Measurements from ENCODE around the gene SLC2A8.
A peak's percentile ranks its signal among the peaks of the same experiment; 100 is the strongest.

SLC2A8 gene, protein sequence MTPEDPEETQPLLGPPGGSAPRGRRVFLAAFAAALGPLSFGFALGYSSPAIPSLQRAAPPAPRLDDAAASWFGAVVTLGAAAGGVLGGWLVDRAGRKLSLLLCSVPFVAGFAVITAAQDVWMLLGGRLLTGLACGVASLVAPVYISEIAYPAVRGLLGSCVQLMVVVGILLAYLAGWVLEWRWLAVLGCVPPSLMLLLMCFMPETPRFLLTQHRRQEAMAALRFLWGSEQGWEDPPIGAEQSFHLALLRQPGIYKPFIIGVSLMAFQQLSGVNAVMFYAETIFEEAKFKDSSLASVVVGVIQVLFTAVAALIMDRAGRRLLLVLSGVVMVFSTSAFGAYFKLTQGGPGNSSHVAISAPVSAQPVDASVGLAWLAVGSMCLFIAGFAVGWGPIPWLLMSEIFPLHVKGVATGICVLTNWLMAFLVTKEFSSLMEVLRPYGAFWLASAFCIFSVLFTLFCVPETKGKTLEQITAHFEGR
- total RNA-seq, result 6.6 to 44.3 (median 24.9) reads per million in 17 experiments

DNA sequence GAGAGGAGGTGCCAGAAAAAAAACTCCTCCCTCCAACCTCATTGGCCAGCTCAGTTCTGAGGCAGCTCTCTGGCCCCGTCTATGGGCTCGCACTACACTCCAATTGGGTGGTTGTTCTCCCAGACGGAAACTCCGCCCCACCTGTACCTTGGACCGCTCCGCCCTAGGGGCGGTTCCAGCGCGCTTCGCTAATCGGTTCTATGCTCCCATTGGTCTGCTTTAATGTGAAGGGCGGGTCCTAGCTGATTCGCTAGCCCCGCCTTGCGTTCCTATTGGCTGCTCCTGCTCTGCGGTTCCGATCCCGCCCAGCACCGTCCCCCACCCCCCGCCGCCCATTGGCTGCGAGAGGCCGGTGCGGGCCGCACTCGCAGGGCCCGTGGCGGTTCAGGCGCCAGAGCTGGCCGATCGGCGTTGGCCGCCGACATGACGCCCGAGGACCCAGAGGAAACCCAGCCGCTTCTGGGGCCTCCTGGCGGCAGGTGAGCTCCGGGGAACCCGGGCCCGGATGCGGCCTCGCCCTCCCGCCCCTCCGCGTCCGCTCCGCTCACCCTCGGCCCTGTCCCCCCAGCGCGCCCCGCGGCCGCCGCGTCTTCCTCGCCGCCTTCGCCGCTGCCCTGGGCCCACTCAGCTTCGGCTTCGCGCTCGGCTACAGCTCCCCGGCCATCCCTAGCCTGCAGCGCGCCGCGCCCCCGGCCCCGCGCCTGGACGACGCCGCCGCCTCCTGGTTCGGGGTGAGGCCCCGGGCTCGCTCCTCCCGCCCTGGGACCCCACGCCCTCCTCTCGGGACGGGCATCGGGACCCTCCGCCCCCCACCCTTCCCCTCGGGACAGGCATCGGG lies at the start of gene SLC2A8:
TSS of gene SLC2A8 (plus strand) at position 362 of the 838 bp plus-strand sequence. CDS start at position 424, 62 bp downstream.
- peak; percentile 99 to 100 (median 100) for DNase-seq

DNA sequence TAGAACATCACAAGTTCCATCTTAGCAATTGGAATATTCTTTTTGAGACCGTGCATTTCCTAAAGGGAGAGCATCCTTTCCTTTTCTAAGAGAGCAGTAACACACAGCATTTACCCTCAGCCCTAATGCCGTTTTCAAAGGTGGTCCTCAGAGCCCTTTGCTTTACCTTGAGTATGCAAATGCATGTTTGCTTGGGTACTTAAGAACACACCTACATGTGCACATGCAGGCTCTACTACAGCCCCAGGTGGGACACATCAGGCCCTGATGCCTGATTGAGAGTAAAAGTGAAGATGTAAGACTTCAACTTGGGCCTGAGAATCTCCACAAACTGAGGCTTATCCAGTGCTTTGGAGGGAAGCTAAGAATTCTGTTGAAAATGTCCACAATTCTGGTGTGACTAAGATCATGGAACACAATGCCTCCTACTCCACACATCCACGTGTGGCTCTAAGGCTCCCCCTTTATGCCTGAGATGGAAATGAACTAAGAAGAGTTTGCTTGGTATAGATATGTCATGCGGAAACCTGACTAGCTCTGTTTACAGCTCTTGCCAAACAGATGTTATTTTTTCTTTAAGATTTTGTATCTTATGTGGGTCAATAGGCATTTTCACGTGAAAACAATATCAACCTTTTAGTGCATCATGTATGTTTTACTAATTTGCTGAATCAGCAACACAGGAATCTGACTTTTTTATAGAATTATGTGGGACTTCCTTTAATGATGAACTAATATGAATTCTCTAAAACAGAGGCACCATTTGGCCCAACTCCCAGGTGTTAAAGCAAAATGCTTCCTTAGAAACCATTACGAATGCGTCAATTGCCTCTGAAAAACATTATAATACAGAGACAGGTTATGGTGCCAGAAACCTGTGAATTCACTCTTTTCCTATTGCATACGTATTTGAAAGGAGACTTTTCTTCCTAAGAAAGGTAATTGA lies 48.9 kb upstream of the SLC2A8 start:
- peak; percentile 29 to 56 (median 42) for DNase-seq

DNA sequence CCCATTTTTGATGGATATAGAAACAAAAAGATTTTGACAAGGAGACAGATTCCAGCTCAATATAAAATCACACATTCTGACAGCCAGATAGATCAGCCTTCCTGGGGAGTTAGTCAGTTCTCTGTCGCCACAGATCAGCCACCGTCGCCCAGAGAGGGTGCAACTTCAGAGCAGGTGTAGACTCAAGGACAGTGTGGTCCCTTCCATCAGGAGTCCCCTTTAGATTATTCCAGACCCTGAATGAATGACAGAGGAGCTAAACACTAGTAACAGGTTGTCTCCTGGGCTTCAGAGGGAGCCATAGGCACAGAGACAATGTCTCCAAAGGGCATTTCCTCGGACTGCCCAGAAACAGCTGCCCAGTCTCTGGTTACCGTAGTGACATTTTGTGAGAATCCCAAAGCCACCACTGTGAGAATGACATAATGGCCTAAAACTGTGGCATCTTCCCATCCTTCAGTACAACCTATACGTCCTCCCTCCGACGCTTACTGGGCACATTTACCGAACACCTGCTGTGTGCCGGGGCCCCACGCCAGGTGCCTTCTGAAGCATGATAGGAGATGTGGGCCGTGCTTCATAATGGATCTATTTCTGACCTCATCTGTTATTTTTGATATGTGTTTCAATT lies 47.4 kb upstream of the SLC2A8 start:
- DNase-seq, result no peak

DNA sequence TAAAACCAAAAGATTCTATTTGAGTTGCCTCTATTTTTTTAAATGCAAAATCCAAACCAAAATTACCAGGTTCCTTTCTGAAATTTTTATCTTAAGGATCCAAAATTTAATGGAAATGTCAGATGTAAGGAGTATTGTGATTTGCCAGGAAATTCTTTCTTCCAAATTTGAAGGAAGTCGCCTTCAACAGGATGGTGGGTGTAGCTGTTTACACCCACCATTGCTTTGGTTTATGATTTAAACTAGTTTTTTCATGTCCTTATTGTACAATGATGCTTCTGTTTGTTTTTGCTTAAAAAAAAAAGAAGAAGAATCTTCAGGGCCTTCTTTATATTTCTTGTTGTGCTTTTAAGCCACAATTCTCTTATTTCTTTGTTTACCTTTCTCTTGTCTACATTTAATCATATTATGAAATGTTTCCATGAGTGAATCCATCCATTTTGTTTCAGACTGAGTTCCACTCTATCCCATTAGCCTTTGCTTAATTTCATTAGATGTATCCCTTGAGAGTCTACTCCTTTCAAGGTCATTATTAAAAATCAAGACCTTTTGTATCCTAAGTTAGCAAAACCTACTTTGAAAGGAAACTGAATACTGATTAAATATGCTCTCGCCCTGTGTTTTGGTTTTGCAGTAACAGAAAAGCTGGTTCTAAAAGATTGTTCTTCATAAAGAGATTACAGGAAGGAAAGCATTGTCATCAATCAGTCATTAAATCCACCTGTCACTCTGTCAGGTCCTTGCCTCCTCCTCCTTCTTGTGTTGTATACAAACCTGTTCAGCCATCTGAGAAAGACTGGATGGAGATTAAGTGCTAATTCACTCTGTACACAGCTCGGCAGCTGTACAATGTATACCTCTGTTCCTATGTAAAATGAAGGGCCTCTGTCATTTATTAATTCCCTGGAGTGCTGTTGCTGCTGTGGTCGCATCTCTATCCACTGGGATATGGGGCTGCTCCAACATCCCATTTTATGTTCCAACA lies 45.5 kb upstream of the SLC2A8 start:
- DNase-seq, result no peak

DNA sequence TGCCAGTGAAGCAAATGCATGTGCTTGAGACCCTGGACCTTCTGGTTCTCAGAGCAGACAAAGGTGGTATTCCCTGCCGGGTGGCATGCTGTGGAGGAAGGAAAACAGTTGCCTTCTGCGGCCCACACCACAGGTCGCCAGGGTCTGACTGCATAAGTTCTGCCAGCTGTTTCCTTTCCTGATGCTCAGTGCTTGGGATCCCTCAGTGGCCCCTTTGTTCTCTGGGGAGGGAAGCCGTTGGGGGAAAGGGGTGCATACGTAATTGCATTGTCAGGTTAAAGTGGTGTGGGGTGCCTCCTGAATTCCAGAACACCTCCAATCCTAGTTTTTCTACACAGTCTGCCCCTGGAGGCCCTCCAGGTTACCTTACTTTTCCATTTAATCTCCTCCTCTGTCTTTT lies 43.1 kb upstream of the SLC2A8 start:
- no peak for DNase-seq

DNA sequence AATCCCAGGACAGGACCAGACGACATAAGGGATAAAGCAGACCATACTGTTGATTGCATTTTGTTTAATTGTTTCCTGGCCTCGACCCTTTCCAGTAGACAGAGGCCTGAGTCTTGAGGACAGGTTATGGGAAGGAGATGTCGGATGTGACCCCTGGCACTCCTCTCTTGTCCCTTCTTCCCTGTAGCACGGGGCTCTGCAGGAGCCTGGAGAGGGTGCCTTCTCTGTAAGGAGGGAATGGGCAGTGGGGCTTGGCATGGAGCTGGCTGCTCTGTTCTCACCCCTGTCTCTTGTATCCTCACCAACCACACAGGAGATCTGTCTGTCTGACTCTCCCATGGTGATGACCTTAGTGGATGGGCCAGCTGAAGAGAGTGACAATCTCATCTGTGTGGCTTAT lies 40.1 kb upstream of the SLC2A8 start:
- DNase-seq, result no peak

DNA sequence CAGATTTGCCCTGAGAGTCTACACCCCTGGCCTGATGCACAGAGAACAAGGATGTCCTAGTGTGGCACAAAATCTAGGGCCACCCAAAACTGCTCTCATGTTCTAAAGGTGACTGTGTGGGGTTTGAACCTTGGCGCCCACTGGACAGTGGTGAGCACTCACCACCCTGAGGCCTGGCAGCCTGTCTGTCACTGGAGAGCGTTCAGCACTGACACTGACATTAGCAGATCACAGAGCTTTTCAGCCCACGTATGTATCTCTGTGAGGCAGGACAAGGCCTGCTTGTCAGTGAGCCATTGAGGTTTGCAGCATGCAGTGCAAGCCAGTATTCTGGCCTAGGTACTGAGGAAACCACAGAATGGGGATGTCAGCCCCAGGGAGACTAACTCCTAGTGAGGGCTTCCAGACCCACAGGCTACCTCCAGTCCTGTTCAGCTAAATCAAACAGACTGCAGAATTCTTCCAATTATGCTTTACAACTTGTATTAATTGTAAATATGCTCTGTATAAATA lies 38.9 kb upstream of the SLC2A8 start:
- no peak for DNase-seq

DNA sequence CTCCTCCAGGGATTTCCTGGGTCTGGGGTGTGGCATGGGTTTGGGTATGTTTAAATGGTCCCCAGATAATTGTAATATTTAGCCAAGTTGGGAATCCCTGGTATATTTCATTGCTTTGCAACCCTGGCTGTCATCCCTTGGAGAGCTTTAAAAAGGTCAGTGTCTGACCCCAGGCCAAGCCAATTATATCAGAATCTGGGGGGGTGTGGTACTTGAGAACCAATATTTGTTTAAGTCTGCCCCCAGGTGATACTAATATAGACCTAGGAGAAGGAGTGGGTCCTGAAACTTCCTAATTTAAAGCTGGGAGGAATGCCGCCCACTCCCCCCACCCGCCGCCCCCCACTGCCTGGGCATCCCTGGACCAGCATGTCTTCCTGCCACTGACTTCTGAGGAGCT lies 38.2 kb upstream of the SLC2A8 start:
- DNase-seq, result no peak

DNA sequence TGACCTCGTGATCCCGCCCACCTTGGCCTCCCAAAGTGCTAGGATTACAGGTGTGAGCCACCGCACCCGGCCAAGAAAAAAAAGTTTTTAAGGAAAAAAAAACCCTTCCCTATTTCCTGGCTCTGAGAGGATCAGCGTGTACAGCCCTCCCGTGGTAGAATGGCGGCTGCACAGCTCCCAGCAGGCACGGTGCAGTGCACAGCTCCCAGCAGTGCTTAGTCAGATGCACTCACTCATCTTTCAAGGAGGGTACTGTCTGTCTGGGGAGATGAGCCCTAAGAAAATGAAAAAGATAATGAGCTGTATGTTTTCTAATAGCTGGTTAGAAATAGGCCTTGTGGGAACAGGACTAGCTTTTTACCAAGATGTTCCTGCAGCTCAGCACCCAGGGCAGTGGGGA lies 36.7 kb upstream of the SLC2A8 start:
- no peak for DNase-seq

DNA sequence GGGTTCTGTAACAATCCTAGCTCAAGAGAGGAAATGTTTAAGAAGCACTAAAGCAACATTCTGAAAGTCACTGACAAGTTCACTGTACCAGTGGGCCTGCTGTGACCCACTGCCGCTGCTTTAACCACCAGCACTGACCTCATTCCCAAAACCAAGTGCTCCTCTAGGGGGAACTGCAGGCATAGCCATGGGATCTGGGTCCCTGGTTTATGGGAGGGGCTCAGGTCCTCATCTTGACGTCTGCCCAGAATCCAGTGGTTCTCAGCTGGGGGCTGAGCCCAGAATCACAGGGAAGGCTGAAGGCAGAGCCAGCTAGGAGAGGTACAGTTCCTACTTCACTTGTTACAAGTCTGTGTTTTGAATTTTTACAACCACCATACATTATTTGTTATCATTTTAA lies 36.1 kb upstream of the SLC2A8 start:
- peak; percentile 23 to 44 (median 37) for DNase-seq

DNA sequence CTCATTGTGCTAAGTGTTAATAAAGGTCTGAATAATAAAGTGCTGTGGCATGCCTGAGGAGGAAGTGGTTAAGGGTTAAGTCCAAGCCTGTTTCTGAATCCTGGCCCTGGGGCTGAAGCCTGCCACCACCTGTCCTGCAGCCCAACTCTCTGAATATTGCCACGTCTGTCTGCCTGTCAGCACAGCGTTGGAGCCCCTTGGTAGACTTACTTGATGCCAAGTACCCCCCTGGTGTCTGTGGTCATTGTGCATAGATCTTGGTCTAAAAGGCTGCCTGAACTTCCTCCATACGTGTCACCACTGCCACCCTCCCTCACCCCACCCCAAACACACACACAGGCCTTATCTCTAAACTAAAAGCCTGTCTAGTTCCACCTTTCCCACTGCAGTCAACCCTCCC lies 35.4 kb upstream of the SLC2A8 start:
- peak in 2 of 4 experiments; percentile 26 to 27 for DNase-seq

DNA sequence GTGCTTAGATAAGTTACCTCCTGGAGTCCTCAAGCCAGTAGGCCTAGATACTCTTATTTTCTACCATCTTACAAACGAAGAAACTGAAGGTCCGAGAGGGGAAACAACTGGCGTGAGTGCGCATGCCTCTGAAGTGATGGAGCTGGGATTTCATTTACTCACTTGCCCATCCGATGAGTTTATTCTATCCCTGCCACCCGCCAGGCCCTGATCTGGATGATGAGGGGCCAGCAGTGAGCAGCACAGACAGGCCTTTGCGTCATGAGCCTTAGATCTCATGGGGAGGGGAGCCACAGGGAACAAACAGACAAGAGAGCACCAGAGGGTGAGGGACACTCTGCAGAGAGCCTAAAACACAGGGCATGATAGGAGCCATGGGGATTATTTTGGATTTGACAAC lies 34.1 kb upstream of the SLC2A8 start:
- DNase-seq, result no peak

DNA sequence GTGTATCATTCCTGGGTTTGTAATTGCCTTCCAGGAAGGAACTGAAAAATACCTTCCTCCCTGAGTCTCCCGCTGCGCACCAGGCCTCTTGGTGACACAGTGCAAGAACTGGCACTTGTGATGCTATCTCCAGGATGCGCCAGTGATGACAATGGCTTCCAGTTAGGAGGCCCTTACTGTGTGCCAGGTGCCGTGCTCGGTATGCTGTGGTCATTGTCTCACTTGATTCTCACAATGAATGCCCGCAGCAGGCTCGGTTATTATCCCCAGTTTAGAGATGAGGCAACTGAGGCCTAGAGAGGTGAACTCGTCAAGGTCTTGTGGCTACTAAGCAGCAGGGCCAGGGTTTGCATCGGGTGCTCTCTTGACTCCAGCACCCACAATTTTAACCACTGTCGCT lies 31.5 kb upstream of the SLC2A8 start:
- no peak for DNase-seq

DNA sequence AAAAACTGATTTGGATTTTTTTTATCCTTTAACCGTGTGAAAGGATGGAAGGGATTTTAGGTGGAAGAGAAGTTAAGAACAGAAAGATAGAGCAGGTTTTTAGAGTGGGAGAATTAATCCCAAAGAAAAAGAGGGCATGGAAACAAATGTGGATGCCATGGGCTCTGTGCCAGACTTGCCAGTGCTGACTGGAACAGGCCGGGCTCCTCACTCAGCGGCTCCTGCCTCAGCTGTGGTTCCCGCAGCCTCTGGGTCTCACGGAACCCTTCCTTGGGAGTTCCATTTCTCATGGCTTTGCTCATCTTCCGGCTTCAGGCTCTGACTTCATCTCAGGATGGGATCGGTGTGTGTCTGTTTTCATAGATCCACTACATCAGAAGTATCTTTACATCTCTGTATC lies 30.4 kb upstream of the SLC2A8 start:
- DNase-seq, result no peak

DNA sequence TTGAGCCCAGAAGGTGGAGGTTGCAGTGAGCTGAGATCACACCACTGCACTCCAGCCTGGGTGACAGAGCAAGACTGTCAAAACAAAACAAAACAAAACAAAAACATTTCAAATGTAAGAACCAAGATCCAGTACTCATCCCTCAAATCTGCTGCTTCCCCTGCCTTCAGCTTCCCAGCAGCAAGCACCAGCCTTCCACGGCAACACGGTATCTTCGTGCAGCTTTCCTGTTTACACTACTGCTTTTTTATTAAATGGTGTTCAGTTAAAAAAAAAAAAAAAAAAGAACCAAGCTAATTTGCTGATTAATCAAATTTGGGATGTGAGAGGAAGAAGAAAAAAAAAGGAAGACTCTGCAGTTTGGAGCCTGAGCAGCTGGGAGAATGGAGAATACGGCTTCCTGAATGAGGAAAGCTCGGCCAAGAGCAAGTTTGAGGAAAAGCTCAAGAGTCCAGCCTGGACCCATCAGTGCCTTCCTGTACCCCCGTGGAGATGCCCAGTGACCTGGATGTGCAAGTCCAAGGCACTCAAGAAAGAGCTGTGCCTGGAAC lies 28.0 kb upstream of the SLC2A8 start:
- peak; percentile 65 to 88 (median 76) for DNase-seq

DNA sequence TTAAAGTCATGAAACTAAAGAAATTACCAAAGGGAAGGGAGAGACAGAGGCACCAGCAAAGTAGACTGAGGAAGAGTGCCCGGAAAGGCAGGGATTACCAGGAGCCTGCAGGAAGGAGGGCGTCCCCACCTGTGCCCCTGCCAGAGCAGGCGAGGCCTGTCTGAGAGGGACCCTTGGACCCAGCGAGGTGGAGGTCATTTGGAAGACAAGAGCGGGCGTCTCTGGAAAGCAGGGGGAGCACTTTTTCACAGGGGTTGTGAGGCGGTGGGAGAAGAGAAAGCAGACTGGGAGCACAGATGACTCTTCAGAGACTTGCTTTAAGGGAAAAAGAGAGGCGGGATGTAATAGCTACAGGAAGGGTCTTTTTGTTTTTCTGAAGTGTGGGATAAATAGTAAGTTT lies 27.5 kb upstream of the SLC2A8 start:
- DNase-seq, result no peak

DNA sequence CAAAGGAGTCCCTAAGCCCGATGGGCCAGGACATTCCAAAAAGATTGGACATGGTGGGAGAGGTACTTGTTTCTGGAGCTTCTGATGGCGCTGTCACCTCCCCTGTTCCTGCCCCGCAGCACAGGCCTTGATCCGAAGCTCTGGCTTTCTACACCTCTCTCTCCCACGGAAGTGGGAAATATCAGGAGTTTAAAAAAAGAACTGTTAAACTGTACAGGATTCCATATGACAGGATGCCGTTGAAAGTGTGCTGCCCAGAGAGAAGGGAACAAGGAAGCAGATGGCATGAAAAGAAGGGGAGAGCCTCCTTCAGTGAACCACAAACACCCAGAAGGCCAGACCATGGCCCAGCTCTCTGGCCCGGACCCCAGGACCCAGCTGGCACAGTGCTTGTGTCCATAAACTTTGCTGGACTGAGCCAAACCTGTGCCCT lies 26.8 kb upstream of the SLC2A8 start:
- no peak for DNase-seq

DNA sequence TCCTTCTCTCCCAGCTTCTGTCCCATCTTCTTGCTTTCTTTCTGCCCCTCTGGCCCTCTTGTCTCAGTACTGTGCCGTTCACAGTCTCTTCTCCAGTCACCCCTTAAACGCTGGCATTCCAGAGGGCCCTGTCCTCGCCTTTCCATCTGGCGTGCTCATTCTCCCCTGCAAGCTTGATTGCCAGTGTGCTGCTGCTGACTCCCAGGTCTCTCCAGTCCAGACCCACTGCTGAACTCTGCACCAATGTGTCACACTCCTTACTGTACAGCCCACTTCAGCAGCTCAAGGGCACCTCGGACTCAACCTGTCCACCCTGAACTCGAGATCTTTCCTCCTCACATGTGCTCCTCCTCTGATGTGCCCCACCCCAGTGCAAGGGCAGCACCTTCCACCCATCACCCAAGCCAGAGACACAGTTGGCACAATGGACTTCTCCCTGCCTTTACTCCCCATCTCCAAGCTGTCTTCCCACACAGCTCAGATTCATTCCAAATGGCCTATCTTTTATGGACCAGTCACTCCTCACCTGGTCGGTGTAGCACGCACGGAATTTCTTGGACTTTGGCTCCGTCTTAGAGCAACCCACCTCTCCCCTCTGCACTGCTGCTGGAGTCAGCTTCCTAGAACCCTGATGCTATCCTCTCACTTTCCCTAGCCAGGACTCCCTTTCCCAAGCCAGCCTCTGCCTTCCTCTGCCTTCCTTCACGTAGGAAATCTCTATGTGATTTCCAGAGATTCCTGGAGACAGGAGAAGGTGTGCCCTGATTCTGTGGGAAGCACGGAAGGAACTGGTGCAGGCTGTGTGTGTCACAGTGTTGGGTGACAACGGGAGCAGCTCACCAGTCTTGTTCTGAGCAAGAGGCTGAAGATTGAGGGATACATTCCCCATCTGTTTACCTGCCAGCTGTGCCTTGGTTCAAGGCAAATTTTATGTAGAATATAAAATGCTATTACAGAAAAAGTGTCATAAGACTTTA lies 26.0 kb upstream of the SLC2A8 start:
- no peak for DNase-seq

DNA sequence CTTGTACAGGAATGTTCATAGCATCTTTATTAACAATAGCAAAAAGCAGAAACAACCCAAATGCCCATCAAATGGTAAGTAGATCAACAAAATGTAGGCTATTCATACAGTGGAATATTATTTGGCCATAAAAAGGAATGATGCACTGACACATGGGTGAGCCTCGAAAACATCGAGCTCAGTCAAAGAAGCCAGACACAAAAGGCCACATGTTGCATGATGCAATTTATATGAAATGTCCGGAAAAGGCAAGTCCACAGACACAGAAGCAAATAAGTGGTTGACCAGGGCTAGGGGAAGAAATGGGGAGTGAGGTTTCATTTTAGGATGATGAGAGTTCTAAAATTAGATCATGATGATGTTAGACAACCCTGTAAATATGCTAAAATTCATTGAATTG lies 16.5 kb upstream of the SLC2A8 start:
- no peak for DNase-seq

Data from suppressor macrophage (primary cell).